AG09309 (cell line): ENCODE measurements around the gene CCDC183.

Experiments used
- DNase-seq: peaks from one replicate; pipeline ENCODE4 v3.0.0-alpha.2; 2010; ENCODE audit warnings: low read depth
- H3K4me3 ChIP-seq: 2 replicates; pipeline ENCODE4 v1.5.1; 2011; ENCODE audit warnings: mild to moderate bottlenecking, low read depth, low read length, moderate library complexity; ENCODE audit not compliant: control insufficient read depth
- CTCF ChIP-seq: IDR thresholded peaks from 2 replicates; pipeline ENCODE4 v1.5.1; 2011; ENCODE audit warnings: mild to moderate bottlenecking, low read depth, low read length, inconsistent platforms; ENCODE audit not compliant: insufficient read depth, control insufficient read depth; ENCODE audit errors: missing control alignments

Gene CCDC183

GRCh38 chr9:136796238-136796774 lies at the start of gene CCDC183:
Gene CCDC183 (plus strand): TSS chr9:136796338. CDS start chr9:136796398, 60 bp downstream.
- no peak for DNase-seq
- no peak for TF ChIP-seq CTCF
- no peak within 1 kb of the TSS for H3K4me3 ChIP-seq

GRCh38 chr9:136746621-136747020 lies 49.5 kb upstream of the CCDC183 start:
- no peak for DNase-seq
- H3K4me3 ChIP-seq: no peak overlapping the region
- TF ChIP-seq CTCF: no peak

GRCh38 chr9:136747161-136748060 lies 48.7 kb upstream of the CCDC183 start:
- DNase-seq: no peak
- H3K4me3 ChIP-seq: no peak overlapping the region
- TF ChIP-seq CTCF: no peak

GRCh38 chr9:136748201-136748600 lies 47.9 kb upstream of the CCDC183 start, which contains the start of gene LCN6:
Gene LCN6 (minus strand): TSS chr9:136748525. CDS start chr9:136748483, 42 bp downstream.
- no peak for DNase-seq
- TF ChIP-seq CTCF: no peak
- no peak within 1 kb of the TSS for H3K4me3 ChIP-seq

- DNase-seq: no peak
- H3K4me3 ChIP-seq: no peak overlapping the region
- no peak for TF ChIP-seq CTCF
These were observed 47.2 kb upstream of the CCDC183 start for GRCh38 chr9:136748666-136749611.

- no peak for TF ChIP-seq CTCF
- no peak overlapping the region for H3K4me3 ChIP-seq
- DNase-seq: no peak
These were observed 45.6 kb upstream of the CCDC183 start for GRCh38 chr9:136750526-136750925.
